WTC11 (cell line): ENCODE data around the gene COL27A1.

ENCODE experiments used
- CREM ChIP-seq: sonication (generic); formaldehyde crosslinking; IDR thresholded peaks from 2 replicates; pipeline ENCODE4 v1.8.1; 2022; ENCODE audit warnings: mild to moderate bottlenecking, missing genetic modification reagents, moderate library complexity
- EMX1 ChIP-seq: fragments of 250-450 bp; sonication (Bioruptor Pico); IDR thresholded peaks from 2 replicates; pipeline ENCODE4 v1.8.0; 2021; ENCODE audit warnings: mild to moderate bottlenecking
- FOXJ3 ChIP-seq: sonication (generic); formaldehyde crosslinking; IDR thresholded peaks from 2 replicates; pipeline ENCODE4 v1.9.0; 2021; ENCODE audit warnings: missing genetic modification reagents, mild to moderate bottlenecking, borderline replicate concordance
- ZNF512 ChIP-seq: sonication (generic); formaldehyde crosslinking; IDR thresholded peaks from 2 replicates; pipeline ENCODE4 v1.8.1; 2022; ENCODE audit warnings: missing genetic modification reagents, borderline replicate concordance
- TF ChIP-seq, protein P1 (sequence below): fragments of 200-600 bp; IDR thresholded peaks from 2 replicates; pipeline ENCODE4 v1.8.0; 2022; ENCODE audit warnings: antibody characterized with exemption
- TF ChIP-seq, protein P2 (sequence below): sonication (generic); formaldehyde crosslinking; IDR thresholded peaks from 2 replicates; pipeline ENCODE4 v1.8.1; 2022; ENCODE audit warnings: mild to moderate bottlenecking, missing genetic modification reagents, moderate library complexity, borderline replicate concordance
- TF ChIP-seq, protein P3 (sequence below): fragments of 250-450 bp; sonication (Bioruptor Pico); IDR thresholded peaks from 2 replicates; pipeline ENCODE4 v1.9.0; 2021; ENCODE audit warnings: moderate library complexity, mild to moderate bottlenecking, inconsistent platforms, borderline replicate concordance

GRCh38 chr9:114206221-114206789 is 51.0 kb downstream of the COL27A1 start:
- TF ChIP-seq, protein P1, sequence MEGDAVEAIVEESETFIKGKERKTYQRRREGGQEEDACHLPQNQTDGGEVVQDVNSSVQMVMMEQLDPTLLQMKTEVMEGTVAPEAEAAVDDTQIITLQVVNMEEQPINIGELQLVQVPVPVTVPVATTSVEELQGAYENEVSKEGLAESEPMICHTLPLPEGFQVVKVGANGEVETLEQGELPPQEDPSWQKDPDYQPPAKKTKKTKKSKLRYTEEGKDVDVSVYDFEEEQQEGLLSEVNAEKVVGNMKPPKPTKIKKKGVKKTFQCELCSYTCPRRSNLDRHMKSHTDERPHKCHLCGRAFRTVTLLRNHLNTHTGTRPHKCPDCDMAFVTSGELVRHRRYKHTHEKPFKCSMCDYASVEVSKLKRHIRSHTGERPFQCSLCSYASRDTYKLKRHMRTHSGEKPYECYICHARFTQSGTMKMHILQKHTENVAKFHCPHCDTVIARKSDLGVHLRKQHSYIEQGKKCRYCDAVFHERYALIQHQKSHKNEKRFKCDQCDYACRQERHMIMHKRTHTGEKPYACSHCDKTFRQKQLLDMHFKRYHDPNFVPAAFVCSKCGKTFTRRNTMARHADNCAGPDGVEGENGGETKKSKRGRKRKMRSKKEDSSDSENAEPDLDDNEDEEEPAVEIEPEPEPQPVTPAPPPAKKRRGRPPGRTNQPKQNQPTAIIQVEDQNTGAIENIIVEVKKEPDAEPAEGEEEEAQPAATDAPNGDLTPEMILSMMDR: no peak
- TF ChIP-seq CREM (CRISPR knock-in tag) (no peak), FOXJ3 (CRISPR knock-in tag) (no peak), ZNF512 (CRISPR knock-in tag) (no peak), EMX1 (CRISPR knock-in tag) (no peak)
- TF ChIP-seq, protein P2, sequence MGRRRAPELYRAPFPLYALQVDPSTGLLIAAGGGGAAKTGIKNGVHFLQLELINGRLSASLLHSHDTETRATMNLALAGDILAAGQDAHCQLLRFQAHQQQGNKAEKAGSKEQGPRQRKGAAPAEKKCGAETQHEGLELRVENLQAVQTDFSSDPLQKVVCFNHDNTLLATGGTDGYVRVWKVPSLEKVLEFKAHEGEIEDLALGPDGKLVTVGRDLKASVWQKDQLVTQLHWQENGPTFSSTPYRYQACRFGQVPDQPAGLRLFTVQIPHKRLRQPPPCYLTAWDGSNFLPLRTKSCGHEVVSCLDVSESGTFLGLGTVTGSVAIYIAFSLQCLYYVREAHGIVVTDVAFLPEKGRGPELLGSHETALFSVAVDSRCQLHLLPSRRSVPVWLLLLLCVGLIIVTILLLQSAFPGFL (CRISPR knock-in tag): no peak
- TF ChIP-seq, protein P3, sequence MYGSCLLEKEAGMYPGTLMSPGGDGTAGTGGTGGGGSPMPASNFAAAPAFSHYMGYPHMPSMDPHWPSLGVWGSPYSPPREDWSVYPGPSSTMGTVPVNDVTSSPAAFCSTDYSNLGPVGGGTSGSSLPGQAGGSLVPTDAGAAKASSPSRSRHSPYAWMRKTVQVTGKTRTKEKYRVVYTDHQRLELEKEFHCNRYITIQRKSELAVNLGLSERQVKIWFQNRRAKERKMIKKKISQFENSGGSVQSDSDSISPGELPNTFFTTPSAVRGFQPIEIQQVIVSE (CRISPR knock-in tag): no peak
